Measurements from ENCODE around the gene ENAH.

The ENAH gene

GRCh38 chr1:225596736-225597135 is 56.2 kb downstream of the ENAH start:
- DNase-seq = no peak
- H3K36me3 Mint-ChIP-seq = peaks cover 10% of the 10 kb centered on the region in 2 donors
- H3K27ac Mint-ChIP-seq = no peak overlapping the region
- peaks cover under 1 to 2% of the 10 kb centered on the region in 2 donors for H3K4me1 Mint-ChIP-seq
- ATAC-seq (replicated peaks) = no peak
- H3K4me3 Mint-ChIP-seq = no peak overlapping the region
- peaks cover 0 to 6% of the 10 kb centered on the region in 2 donors for H3K27me3 Mint-ChIP-seq
- peaks cover 0 to 6% of the 10 kb centered on the region in 2 donors for H3K9me3 Mint-ChIP-seq

- H3K36me3 Mint-ChIP-seq = peaks cover 10% of the 10 kb centered on the region in 2 donors
- DNase-seq (no peak), ATAC-seq (replicated peaks) (no peak)
- peaks cover 0 to 6% of the 10 kb centered on the region in 2 donors for H3K27me3 Mint-ChIP-seq
- H3K27ac Mint-ChIP-seq = no peak overlapping the region
- H3K9me3 Mint-ChIP-seq = peaks cover 0 to 6% of the 10 kb centered on the region in 2 donors
- peaks cover 0 to 2% of the 10 kb centered on the region in 2 donors for H3K4me1 Mint-ChIP-seq
- no peak overlapping the region for H3K4me3 Mint-ChIP-seq
Measured at GRCh38 chr1:225595974-225596551, 56.9 kb downstream of the ENAH start.

DNA sequence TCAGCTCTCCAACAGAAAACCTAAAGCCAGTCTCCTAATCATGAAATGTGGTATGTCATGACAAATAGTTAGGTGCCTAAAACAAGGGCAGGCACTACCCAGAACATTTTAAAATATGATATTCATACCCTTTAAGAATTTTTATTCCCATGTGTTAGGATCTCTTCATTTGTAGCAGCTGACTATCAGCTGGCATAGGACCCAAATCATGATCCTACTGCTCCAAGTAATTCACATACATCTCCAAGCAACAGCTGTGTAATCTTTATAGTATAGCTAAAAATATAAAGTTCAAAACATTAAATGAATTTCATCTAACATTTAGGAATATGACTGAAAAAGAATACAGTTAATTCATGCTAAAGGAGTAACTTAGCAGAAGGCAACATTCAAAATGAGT is 57.5 kb downstream of the ENAH start:
- DNase-seq (no peak), ATAC-seq (replicated peaks) (no peak)
- no peak overlapping the region for H3K27ac Mint-ChIP-seq
- H3K4me3 Mint-ChIP-seq = no peak overlapping the region
- peaks cover 0 to 6% of the 10 kb centered on the region in 2 donors for H3K27me3 Mint-ChIP-seq
- H3K4me1 Mint-ChIP-seq = peaks cover 0 to 4% of the 10 kb centered on the region in 2 donors
- H3K9me3 Mint-ChIP-seq = peaks cover 0 to 6% of the 10 kb centered on the region in 2 donors
- H3K36me3 Mint-ChIP-seq = peaks cover 10% of the 10 kb centered on the region in 2 donors

DNA sequence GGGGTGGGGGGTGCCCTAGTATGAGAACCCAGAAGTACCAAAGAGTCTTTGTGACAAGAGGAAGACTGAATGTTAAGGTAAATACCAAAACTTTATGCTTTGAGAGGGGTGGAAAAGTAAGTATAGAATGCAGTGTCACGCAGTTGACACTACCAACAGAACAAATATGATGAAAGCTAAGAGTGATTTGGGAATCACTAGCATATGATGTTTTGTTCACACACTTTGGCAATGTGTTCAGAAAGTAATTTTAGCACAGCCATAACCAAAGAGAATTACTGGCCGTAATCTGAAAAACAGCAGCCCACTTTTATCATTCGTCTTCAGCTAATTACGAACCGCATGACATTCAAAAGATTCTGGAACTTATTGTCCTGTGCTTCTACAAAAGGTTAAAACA is 59.5 kb downstream of the ENAH start:
- no peaks in the 10 kb centered on the region for H3K27me3 Mint-ChIP-seq
- H3K4me1 Mint-ChIP-seq = peaks cover 0 to 4% of the 10 kb centered on the region in 2 donors
- ATAC-seq (replicated peaks) (no peak), DNase-seq (no peak)
- no peaks in the 10 kb centered on the region for H3K36me3 Mint-ChIP-seq
- no peak overlapping the region for H3K4me3 Mint-ChIP-seq
- no peak overlapping the region for H3K27ac Mint-ChIP-seq
- no peaks in the 10 kb centered on the region for H3K9me3 Mint-ChIP-seq

GRCh38 chr1:225592362-225593025 is 60.4 kb downstream of the ENAH start:
- peaks cover 0 to 4% of the 10 kb centered on the region in 2 donors for H3K4me1 Mint-ChIP-seq
- no peaks in the 10 kb centered on the region for H3K36me3 Mint-ChIP-seq
- no peak overlapping the region for H3K27ac Mint-ChIP-seq
- DNase-seq (no peak), ATAC-seq (replicated peaks) (no peak)
- H3K4me3 Mint-ChIP-seq = no peak overlapping the region
- no peaks in the 10 kb centered on the region for H3K27me3 Mint-ChIP-seq
- no peaks in the 10 kb centered on the region for H3K9me3 Mint-ChIP-seq

DNA sequence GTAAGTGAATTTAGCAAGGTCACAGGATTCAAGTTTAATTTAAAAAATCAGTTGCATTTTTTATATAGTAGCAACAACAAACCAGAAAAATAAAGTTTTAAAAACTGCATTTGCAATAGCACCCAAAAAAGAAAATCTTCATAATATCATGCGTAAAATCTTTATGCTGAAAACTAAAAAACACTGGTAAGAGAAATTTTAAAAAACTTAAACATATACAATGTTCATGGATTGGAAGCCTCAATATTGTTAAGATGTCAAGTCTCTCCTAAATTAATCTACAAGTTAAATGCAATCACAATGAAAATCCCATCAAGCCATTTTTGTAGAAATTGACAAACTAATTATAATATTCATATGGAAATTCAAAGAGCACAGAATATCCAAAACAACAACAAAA is 65.6 kb downstream of the ENAH start:
- Mint-ChIP-seq H3K36me3 (peaks cover 2 to 5% of the 10 kb centered on the region in 2 donors), H3K9me3 (peaks cover 0 to 2% of the 10 kb centered on the region in 2 donors), H3K27ac (no peak overlapping the region), H3K4me3 (no peak overlapping the region), H3K4me1 (peaks cover 0 to 4% of the 10 kb centered on the region in 2 donors), H3K27me3 (peaks cover 0 to 3% of the 10 kb centered on the region in 2 donors)
- DNase-seq (no peak), ATAC-seq (replicated peaks) (no peak)

DNA sequence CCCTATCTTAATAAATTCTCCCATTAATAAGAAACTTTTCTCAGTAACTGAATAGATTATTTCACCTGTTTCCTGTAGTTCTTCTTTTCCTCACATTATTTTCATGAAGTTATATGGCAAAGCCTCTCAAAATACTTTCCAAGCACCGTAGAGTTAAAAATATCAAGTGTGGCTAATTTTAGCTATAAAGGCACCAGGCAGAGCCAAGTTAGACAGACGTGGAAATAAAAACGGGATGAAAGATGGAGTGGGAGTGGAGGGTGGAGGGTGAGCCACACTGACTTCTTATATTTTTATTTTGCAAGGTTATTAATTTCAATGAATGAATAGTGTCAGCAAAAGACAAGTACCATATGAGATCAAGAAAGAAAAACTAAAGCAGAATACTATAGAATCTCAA is 71.7 kb downstream of the ENAH start:
- ATAC-seq (replicated peaks) (no peak), DNase-seq (no peak)
- H3K4me1 Mint-ChIP-seq = peaks cover 4 to 18% of the 10 kb centered on the region in 2 donors
- H3K27me3 Mint-ChIP-seq = peaks cover 0 to 3% of the 10 kb centered on the region in 2 donors
- no peak overlapping the region for H3K4me3 Mint-ChIP-seq
- no peak overlapping the region for H3K27ac Mint-ChIP-seq
- peaks cover 0 to 2% of the 10 kb centered on the region in 2 donors for H3K9me3 Mint-ChIP-seq
- peaks cover 2 to 5% of the 10 kb centered on the region in 2 donors for H3K36me3 Mint-ChIP-seq

- H3K4me1 Mint-ChIP-seq = peaks cover 4 to 18% of the 10 kb centered on the region in 2 donors
- H3K27me3 Mint-ChIP-seq = peaks cover 0 to 3% of the 10 kb centered on the region in 2 donors
- no peak for DNase-seq
- no peak for ATAC-seq (replicated peaks)
- H3K27ac Mint-ChIP-seq = no peak overlapping the region
- peaks cover 2 to 5% of the 10 kb centered on the region in 2 donors for H3K36me3 Mint-ChIP-seq
- H3K9me3 Mint-ChIP-seq = peaks cover 0 to 2% of the 10 kb centered on the region in 2 donors
- no peak overlapping the region for H3K4me3 Mint-ChIP-seq
Measured at GRCh38 chr1:225580238-225581099, 72.5 kb downstream of the ENAH start.

DNA sequence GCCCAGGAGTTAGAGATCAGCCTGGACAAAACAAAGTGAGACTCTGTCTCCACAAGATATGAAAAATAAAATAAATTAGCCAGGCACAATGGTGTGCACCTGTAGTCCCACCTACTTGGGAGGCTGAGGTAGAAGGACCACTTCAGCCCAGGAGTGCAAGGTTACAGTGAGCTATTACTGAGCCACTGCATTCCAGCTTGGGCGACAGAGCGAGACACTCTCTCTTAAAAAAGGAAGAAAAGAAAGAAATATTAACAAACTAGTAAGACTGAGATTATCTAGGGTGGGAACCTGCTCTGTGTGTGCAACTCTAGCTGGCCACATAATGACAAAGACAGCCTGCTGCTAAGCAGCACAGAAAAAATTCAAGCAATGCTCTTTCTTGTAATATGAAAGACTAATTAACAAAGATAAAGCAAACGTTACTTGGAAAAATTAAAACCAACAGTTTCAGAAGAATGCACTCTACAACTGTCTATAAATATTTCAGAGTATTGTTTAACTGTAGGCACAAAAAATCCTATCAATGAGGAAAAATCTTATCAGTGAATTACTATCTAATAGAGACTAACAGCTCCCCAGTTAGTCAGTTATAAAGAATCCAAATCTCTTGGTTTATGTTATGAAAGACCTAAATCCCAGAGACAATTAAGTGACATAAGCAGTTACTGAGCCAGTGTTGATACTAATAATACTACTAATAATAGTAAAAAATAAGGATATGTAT is 74.5 kb downstream of the ENAH start:
- H3K4me1 Mint-ChIP-seq = peaks cover 4 to 18% of the 10 kb centered on the region in 2 donors
- no peak for DNase-seq
- H3K4me3 Mint-ChIP-seq = no peak overlapping the region
- H3K36me3 Mint-ChIP-seq = peaks cover 0 to 5% of the 10 kb centered on the region in 2 donors
- peak; percentile 27 to 55 for ATAC-seq (replicated peaks)
- H3K27ac Mint-ChIP-seq = no peak overlapping the region
- peaks cover 0 to 2% of the 10 kb centered on the region in 2 donors for H3K9me3 Mint-ChIP-seq
- H3K27me3 Mint-ChIP-seq = peaks cover 0 to 3% of the 10 kb centered on the region in 2 donors

DNA sequence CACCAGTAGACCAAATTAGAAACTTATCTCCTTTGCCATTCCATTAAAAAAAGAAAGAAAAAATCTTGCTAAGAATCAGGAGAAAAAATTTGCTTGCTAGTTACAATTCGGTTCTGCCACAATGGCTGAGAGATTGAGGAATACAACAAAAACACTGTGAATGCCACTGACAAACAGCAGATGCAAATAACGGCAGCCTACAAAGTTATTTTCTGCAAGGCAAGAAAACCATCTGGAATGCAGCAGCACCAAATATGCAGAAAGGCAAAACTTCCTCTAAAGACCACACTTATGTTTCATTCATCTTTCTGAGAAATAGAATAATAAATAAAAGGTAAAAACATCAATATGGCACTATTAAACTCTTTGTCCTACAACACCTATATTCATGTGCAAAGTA is 75.7 kb downstream of the ENAH start:
- H3K36me3 Mint-ChIP-seq = no peaks in the 10 kb centered on the region
- H3K4me1 Mint-ChIP-seq = peaks cover 4 to 18% of the 10 kb centered on the region in 2 donors
- no peak overlapping the region for H3K4me3 Mint-ChIP-seq
- H3K27me3 Mint-ChIP-seq = no peaks in the 10 kb centered on the region
- H3K9me3 Mint-ChIP-seq = no peaks in the 10 kb centered on the region
- DNase-seq (no peak), ATAC-seq (replicated peaks) (no peak)
- H3K27ac Mint-ChIP-seq = no peak overlapping the region

DNA sequence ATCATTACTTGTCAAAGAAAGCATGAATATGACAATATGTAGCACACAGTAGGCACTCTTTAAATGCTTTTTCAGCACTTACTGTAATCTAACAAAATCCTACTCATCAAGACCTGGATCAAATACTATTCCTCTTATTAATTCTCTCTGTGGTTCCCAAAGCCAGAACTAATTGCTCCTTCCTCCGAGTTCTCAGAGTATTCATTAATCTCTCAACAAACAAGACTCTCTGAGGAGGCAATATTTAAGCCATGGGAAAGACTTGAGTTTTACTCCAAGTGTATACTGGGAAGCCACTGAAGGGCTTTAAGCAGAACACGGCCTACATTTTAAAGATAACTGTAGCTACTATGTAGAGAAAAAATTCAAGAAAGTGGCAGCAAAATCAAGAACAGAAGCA is 79.7 kb downstream of the ENAH start:
- no peaks in the 10 kb centered on the region for H3K9me3 Mint-ChIP-seq
- no peak for ATAC-seq (replicated peaks)

DNA sequence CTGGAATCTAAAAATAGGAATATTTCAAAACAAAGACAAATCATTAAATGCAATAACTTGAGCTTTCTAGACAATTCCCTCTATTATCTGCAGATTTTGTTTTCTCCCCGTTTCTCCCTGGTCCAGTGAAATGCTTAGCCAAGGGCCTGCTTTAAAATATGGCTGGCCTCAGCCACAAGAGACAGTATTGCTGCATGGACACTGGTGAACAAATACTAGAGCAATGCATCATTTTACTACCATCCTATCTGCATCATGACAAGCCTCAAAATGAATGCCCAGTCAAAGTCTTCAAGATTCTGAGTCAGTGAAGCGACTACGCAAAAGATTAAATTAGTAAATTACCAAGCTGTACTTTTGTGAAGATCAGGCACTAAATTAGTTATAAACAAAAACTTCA is 80.5 kb downstream of the ENAH start:
- Mint-ChIP-seq H3K4me3 (no peak overlapping the region), H3K4me1 (peaks cover 0 to 7% of the 10 kb centered on the region in 2 donors), H3K27ac (no peak overlapping the region), H3K36me3 (peaks cover 0 to 1% of the 10 kb centered on the region in 2 donors), H3K27me3 (no peaks in the 10 kb centered on the region), H3K9me3 (no peaks in the 10 kb centered on the region)
- ATAC-seq (replicated peaks) = no peak
- DNase-seq = no peak

More for the DNA sequence above, 79.7 kb downstream of the ENAH start:
- H3K4me1 Mint-ChIP-seq = peaks cover 2 to 15% of the 10 kb centered on the region in 2 donors
- no peak overlapping the region for H3K27ac Mint-ChIP-seq
- no peaks in the 10 kb centered on the region for H3K27me3 Mint-ChIP-seq
- H3K36me3 Mint-ChIP-seq = peaks cover 0 to 1% of the 10 kb centered on the region in 2 donors
- DNase-seq = no peak
- no peak overlapping the region for H3K4me3 Mint-ChIP-seq

GRCh38 chr1:225567789-225568188 is 85.1 kb downstream of the ENAH start:
- Mint-ChIP-seq H3K27ac (no peak overlapping the region), H3K4me3 (no peak overlapping the region), H3K27me3 (no peaks in the 10 kb centered on the region), H3K4me1 (no peaks in the 10 kb centered on the region), H3K9me3 (no peaks in the 10 kb centered on the region), H3K36me3 (peaks cover 0 to 4% of the 10 kb centered on the region in 2 donors)
- DNase-seq (no peak), ATAC-seq (replicated peaks) (no peak)

GRCh38 chr1:225565847-225566246 is 87.1 kb downstream of the ENAH start:
- DNase-seq (no peak), ATAC-seq (replicated peaks) (no peak)
- Mint-ChIP-seq H3K27me3 (no peaks in the 10 kb centered on the region), H3K4me3 (no peak overlapping the region), H3K9me3 (no peaks in the 10 kb centered on the region), H3K36me3 (peaks cover 0 to 4% of the 10 kb centered on the region in 2 donors), H3K4me1 (no peaks in the 10 kb centered on the region), H3K27ac (no peak overlapping the region)
